CD4-positive, alpha-beta memory T cell (primary cell): ENCODE results near the gene PTPN5. TPM values are rescaled to one million over a fixed set of nuclear protein-coding genes. Genes with fewer than 3 reads are reported as not detected.

Experiments used
- CTCF ChIA-PET: fragments of 350-600 bp; sonication (Branson Sonifier 250); formaldehyde crosslinking; loops from one replicate; lab custom pipeline; 2021; ENCODE audit warnings: inconsistent platforms; ENCODE audit not compliant: partially characterized antibody; lab: Charles Lee
- POLR2A ChIA-PET: fragments of 350-600 bp; sonication (Branson Sonifier 250); formaldehyde crosslinking; loops from one replicate; lab custom pipeline; 2021; ENCODE audit not compliant: partially characterized antibody; lab: Charles Lee
- DNase-seq, 5 donors: peaks; one replicate each; pipeline versions ENCODE4 v3.0.0 to v3.0.0-alpha.2; 2020 to 2022; ENCODE audit warnings: mixed read lengths in 1 of 5
- H3K27ac ChIP-seq: one replicate; pipeline ENCODE4 v1.7.0; 2013; ENCODE audit warnings: low read depth, low read length
- H3K27me3 ChIP-seq: 2 replicates; pipeline ENCODE4 v1.7.0; 2013; ENCODE audit warnings: mild to moderate bottlenecking, low read length, moderate library complexity; ENCODE audit not compliant: insufficient read depth
- H3K36me3 ChIP-seq: 2 replicates; pipeline ENCODE4 v1.7.0; 2013; ENCODE audit warnings: mild to moderate bottlenecking, low read length, moderate library complexity; ENCODE audit not compliant: insufficient read depth
- H3K4me1 ChIP-seq: 2 replicates; pipeline ENCODE4 v1.7.0; 2013; ENCODE audit warnings: mild to moderate bottlenecking, low read length, moderate library complexity; ENCODE audit not compliant: insufficient read depth
- H3K4me3 ChIP-seq, 2 donors: one replicate each; pipeline ENCODE4 v1.7.0; 2013; ENCODE audit warnings: low read length in 2 of 2, mild to moderate bottlenecking in 1 of 2
- H3K9me3 ChIP-seq, 2 donors: one replicate each; pipeline ENCODE4 v1.7.0; 2013; ENCODE audit warnings: low read length in 2 of 2, control low read depth in 1 of 2; ENCODE audit not compliant: control insufficient read depth in 1 of 2
- H3K27ac Mint-ChIP-seq, 7 donors: one replicate each; pipeline ENCODE4 v1.8.0; 2020 to 2021; ENCODE audit warnings: mixed read lengths in 7 of 7, mild to moderate bottlenecking in 6 of 7, inconsistent platforms in 3 of 7, moderate library complexity in 3 of 7
- H3K27me3 Mint-ChIP-seq, 2 donors: one replicate each; pipeline ENCODE4 v1.8.0; 2020 to 2021; ENCODE audit warnings: mixed read lengths in 2 of 2
- H3K36me3 Mint-ChIP-seq, 2 donors: one replicate each; pipeline ENCODE4 v1.8.0; 2020 to 2021; ENCODE audit warnings: mixed read lengths in 2 of 2, inconsistent platforms in 1 of 2, mild to moderate bottlenecking in 1 of 2
- H3K4me1 Mint-ChIP-seq, 4 donors: one replicate each; pipeline ENCODE4 v1.8.0; 2020 to 2021; ENCODE audit warnings: mixed read lengths in 4 of 4, mild to moderate bottlenecking in 1 of 4
- H3K4me3 Mint-ChIP-seq, 8 donors: one replicate each; pipeline ENCODE4 v1.8.0; 2020 to 2021; ENCODE audit warnings: mixed read lengths in 8 of 8, mild to moderate bottlenecking in 7 of 8, moderate library complexity in 6 of 8, inconsistent platforms in 3 of 8
- H3K9me3 Mint-ChIP-seq, 8 donors: one replicate each; pipeline ENCODE4 v1.8.0; 2020 to 2021; ENCODE audit warnings: mixed read lengths in 8 of 8, mild to moderate bottlenecking in 5 of 8, inconsistent platforms in 3 of 8, moderate library complexity in 1 of 8
- intact Hi-C: fragments of 100-400 bp; cut with micrococcal nuclease; formaldehyde crosslinking; loops from one replicate; pipeline ENCODE4 v1.15.1; 2023
- polyA plus RNA-seq, 2 donors: library from polyadenylated mRNA; unstranded; fragments of 300-500 nt; fragmentation: Illumina TruSeq; gene quantifications; one replicate each; pipeline ENCODE4 v1.2.3, GENCODE V29; 2021
- total RNA-seq, 2 experiments: library from RNA; stranded (reverse); gene quantifications; one replicate each; pipeline ENCODE4 v1.2.3, GENCODE V29; 2021

Gene PTPN5
- total and polyA plus RNA-seq, 4 experiments from 2014 or later = not detected

GRCh38 chr11:18731441-18731840 is 60.2 kb downstream of the PTPN5 start:
- CTCF ChIA-PET = interaction anchor here (0.7 to 9.3 kb wide), 34 partner anchors 10 to 616 kb away, joined by 3 to 138 read pairs (median 5); no protein-coding TSS in a partner anchor
- H3K9me3 ChIP-seq = no peaks in the 10 kb centered on the region
- peak overlapping the region in 1 of 7 donors; percentile 76 for H3K27ac Mint-ChIP-seq
- no peaks in the 10 kb centered on the region for H3K27me3 Mint-ChIP-seq
- no peak overlapping the region for H3K4me3 ChIP-seq
- intact Hi-C loops = no loop called here
- DNase-seq = no peak
- no peak overlapping the region for H3K27ac ChIP-seq
- no peaks in the 10 kb centered on the region for H3K36me3 Mint-ChIP-seq
- no peaks in the 10 kb centered on the region for H3K27me3 ChIP-seq
- no peaks in the 10 kb centered on the region for H3K9me3 Mint-ChIP-seq
- H3K36me3 ChIP-seq = no peaks in the 10 kb centered on the region
- peaks cover 4 to 15% (median 11%) of the 10 kb centered on the region in 4 donors for H3K4me1 Mint-ChIP-seq
- POLR2A ChIA-PET = interaction anchor here (2.2 kb wide), 1 partner anchor 9 kb away, joined by 5 read pairs; no protein-coding TSS in a partner anchor
- no peak overlapping the region for H3K4me3 Mint-ChIP-seq
- H3K4me1 ChIP-seq = peaks cover 6% of the 10 kb centered on the region

GRCh38 chr11:18730020-18730419 is 61.6 kb downstream of the PTPN5 start:
- ChIA-PET CTCF (interaction anchor here (1.3 to 9.3 kb wide), 13 partner anchors 8 to 614 kb away, joined by 3 to 138 read pairs (median 8); no protein-coding TSS in a partner anchor), POLR2A (no interaction called here)
- Mint-ChIP-seq H3K27ac (peak overlapping the region in 1 of 7 donors; percentile 54), H3K36me3 (no peaks in the 10 kb centered on the region), H3K9me3 (no peaks in the 10 kb centered on the region), H3K27me3 (no peaks in the 10 kb centered on the region), H3K4me3 (no peak overlapping the region), H3K4me1 (peaks cover 4 to 15% (median 11%) of the 10 kb centered on the region in 4 donors)
- DNase-seq = no peak
- Histone ChIP-seq H3K4me3 (no peak overlapping the region), H3K27ac (no peak overlapping the region), H3K4me1 (peaks cover 6% of the 10 kb centered on the region), H3K36me3 (no peaks in the 10 kb centered on the region), H3K9me3 (no peaks in the 10 kb centered on the region), H3K27me3 (no peaks in the 10 kb centered on the region)
- intact Hi-C loops = no loop called here

- no peaks in the 10 kb centered on the region for H3K27me3 Mint-ChIP-seq
These were observed 62.2 kb downstream of the PTPN5 start for GRCh38 chr11:18729426-18729825.

GRCh38 chr11:18728658-18729057 is 62.9 kb downstream of the PTPN5 start:
- Mint-ChIP-seq H3K27ac (no peak overlapping the region), H3K4me3 (peak overlapping the region in 1 of 8 donors; percentile 10), H3K36me3 (no peaks in the 10 kb centered on the region), H3K9me3 (no peaks in the 10 kb centered on the region), H3K27me3 (no peaks in the 10 kb centered on the region), H3K4me1 (peaks cover 4 to 15% (median 11%) of the 10 kb centered on the region in 4 donors)
- no peak for DNase-seq
- intact Hi-C loops = no loop called here
- Histone ChIP-seq H3K36me3 (no peaks in the 10 kb centered on the region), H3K4me1 (peaks cover 6% of the 10 kb centered on the region), H3K4me3 (no peak overlapping the region), H3K27me3 (no peaks in the 10 kb centered on the region), H3K9me3 (no peaks in the 10 kb centered on the region), H3K27ac (no peak overlapping the region)
- CTCF ChIA-PET = interaction anchor here (0.9 to 9.3 kb wide), 22 partner anchors 10 to 613 kb away, joined by 3 to 138 read pairs (median 4); partner anchors contain the start of genes SPTY2D1, TSG101 and UEVLD
- POLR2A ChIA-PET = no interaction called here

More at GRCh38 chr11:18729426-18729825, 62.2 kb downstream of the PTPN5 start:
- Histone ChIP-seq H3K4me1 (peaks cover 6% of the 10 kb centered on the region), H3K4me3 (no peak overlapping the region), H3K27ac (no peak overlapping the region), H3K27me3 (no peaks in the 10 kb centered on the region), H3K9me3 (no peaks in the 10 kb centered on the region), H3K36me3 (no peaks in the 10 kb centered on the region)
- intact Hi-C loops = no loop called here
- Mint-ChIP-seq H3K4me1 (peaks cover 4 to 15% (median 11%) of the 10 kb centered on the region in 4 donors), H3K27ac (no peak overlapping the region), H3K4me3 (peak overlapping the region in 1 of 8 donors; percentile 10), H3K36me3 (no peaks in the 10 kb centered on the region), H3K9me3 (no peaks in the 10 kb centered on the region)
- ChIA-PET POLR2A (no interaction called here), CTCF (interaction anchor here (0.8 to 9.3 kb wide), 12 partner anchors 8 to 614 kb away, joined by 3 to 138 read pairs (median 10); no protein-coding TSS in a partner anchor)
- DNase-seq = no peak

- no peaks in the 10 kb centered on the region for H3K9me3 ChIP-seq
- Mint-ChIP-seq H3K4me3 (no peak overlapping the region), H3K4me1 (peaks cover 4 to 15% (median 11%) of the 10 kb centered on the region in 4 donors), H3K27ac (peak overlapping the region in 1 of 7 donors; percentile 35), H3K36me3 (no peaks in the 10 kb centered on the region), H3K27me3 (no peaks in the 10 kb centered on the region), H3K9me3 (no peaks in the 10 kb centered on the region)
- DNase-seq = peak; percentile 35 to 50 (median 45)
- intact Hi-C loops = no loop called here
- H3K27me3 ChIP-seq = no peaks in the 10 kb centered on the region
- no peak overlapping the region for H3K4me3 ChIP-seq
- ChIA-PET POLR2A (interaction anchor here (1.1 to 1.3 kb wide), 3 partner anchors 56 to 201 kb away, joined by 3 to 4 read pairs (median 3); partner anchors contain the start of gene TSG101), CTCF (interaction anchor here (0.7 to 9.3 kb wide), 27 partner anchors 10 to 612 kb away, joined by 3 to 138 read pairs (median 4); partner anchors contain the start of genes SPTY2D1, TSG101 and UEVLD)
- H3K27ac ChIP-seq = no peak overlapping the region
- peaks cover 6% of the 10 kb centered on the region for H3K4me1 ChIP-seq
- no peaks in the 10 kb centered on the region for H3K36me3 ChIP-seq
These were observed 63.9 kb downstream of the PTPN5 start for GRCh38 chr11:18727479-18728236.

GRCh38 chr11:18726040-18726439 is 65.6 kb downstream of the PTPN5 start, which contains the start of gene IGSF22:
TSS of gene IGSF22 (minus strand) at chr11:18726188. CDS start at chr11:18724236, 1,952 bp downstream.
- Histone ChIP-seq H3K9me3 (no peaks in the 10 kb centered on the region), H3K4me1 (peaks cover 6% of the 10 kb centered on the region), H3K27me3 (no peaks in the 10 kb centered on the region), H3K27ac (no peak within 1 kb of the TSS), H3K36me3 (no peaks in the 10 kb centered on the region), H3K4me3 (no peak within 1 kb of the TSS)
- intact Hi-C loops = no loop called here
- ChIA-PET POLR2A (no interaction called here), CTCF (no interaction called here)
- H3K27ac Mint-ChIP-seq = peak within 1 kb of the TSS in 2 of 7 donors; percentile 60 to 78
- DNase-seq = no peak
- H3K4me3 Mint-ChIP-seq = no peak within 1 kb of the TSS
- no peaks in the 10 kb centered on the region for H3K36me3 Mint-ChIP-seq
- H3K9me3 Mint-ChIP-seq = no peaks in the 10 kb centered on the region
- H3K4me1 Mint-ChIP-seq = peaks cover 6 to 16% (median 10%) of the 10 kb centered on the region in 4 donors
- no peaks in the 10 kb centered on the region for H3K27me3 Mint-ChIP-seq

GRCh38 chr11:18723991-18724390 is 67.6 kb downstream of the PTPN5 start:
- H3K27ac ChIP-seq = no peak overlapping the region
- H3K27me3 Mint-ChIP-seq = no peaks in the 10 kb centered on the region
- ChIA-PET CTCF (interaction anchor here (0.8 to 5.2 kb wide), 10 partner anchors 7 to 480 kb away, joined by 3 to 59 read pairs (median 5); partner anchors contain the start of gene TSG101), POLR2A (interaction anchor here (0.7 kb wide), 1 partner anchor 198 kb away, joined by 3 read pairs; no protein-coding TSS in a partner anchor)
- H3K36me3 Mint-ChIP-seq = no peaks in the 10 kb centered on the region
- H3K9me3 Mint-ChIP-seq = no peaks in the 10 kb centered on the region
- H3K4me3 Mint-ChIP-seq = no peak overlapping the region
- H3K4me3 ChIP-seq = no peak overlapping the region
- no peaks in the 10 kb centered on the region for H3K36me3 ChIP-seq
- DNase-seq = no peak
- peak overlapping the region in 1 of 7 donors; percentile 7 for H3K27ac Mint-ChIP-seq
- intact Hi-C loops = loop anchor here (5.0 kb wide), 1 partner anchor 107 kb away; no protein-coding TSS in a partner anchor
- H3K9me3 ChIP-seq = no peaks in the 10 kb centered on the region
- H3K4me1 ChIP-seq = peaks cover 11% of the 10 kb centered on the region
- H3K27me3 ChIP-seq = no peaks in the 10 kb centered on the region
- peaks cover 8 to 18% (median 14%) of the 10 kb centered on the region in 4 donors for H3K4me1 Mint-ChIP-seq
